ENCODE measurements around the gene FAM227A. TPM values are rescaled to one million over a fixed set of nuclear protein-coding genes. Genes with fewer than 3 reads are reported as not detected.

Gene FAM227A
- polyA plus RNA-seq, 3 donors: not detected

GRCh38 chr22:38612217-38613006 lies 43.8 kb downstream of the FAM227A start:
- Mint-ChIP-seq H3K36me3 (no peaks in the 10 kb centered on the region), H3K4me1 (no peaks in the 10 kb centered on the region), H3K27ac (no peak overlapping the region), H3K27me3 (ENCODE audit: low read depth in 3 of 3) (peaks cover 0 to 7% (median 4%) of the 10 kb centered on the region in 3 donors), H3K9me3 (peaks cover 0 to 1% (median 0%) of the 10 kb centered on the region in 7 donors), H3K4me3 (no peak overlapping the region)
- Histone ChIP-seq H3K4me2 (replicated peaks; ENCODE audit: extremely low read depth, low read length, poor library complexity, severe bottlenecking) (no peak overlapping the region), H3K36me3 (replicated peaks in 1 of 2; ENCODE audit: control insufficient read depth in 1 of 2, insufficient read depth in 2 of 2, low read length in 2 of 2) (no peaks in the 10 kb centered on the region), H3K27me3 (ENCODE audit: control insufficient read depth in 2 of 2, insufficient read depth in 2 of 2, low read length in 2 of 2) (no peaks in the 10 kb centered on the region), H3K79me2 (ENCODE audit: insufficient read depth, low read length) (no peaks in the 10 kb centered on the region), H3K27ac (ENCODE audit: low read depth in 1 of 2, low read length in 2 of 2) (no peak overlapping the region), H3K9ac (ENCODE audit: insufficient read depth, low read length, poor library complexity, severe bottlenecking) (no peak overlapping the region), H4K20me1 (ENCODE audit: insufficient read depth, low read length) (no peaks in the 10 kb centered on the region), H2AFZ (ENCODE audit: insufficient read depth, low read depth, low read length, poor library complexity, severe bottlenecking) (no peak overlapping the region), H3K9me3 (replicated peaks in 1 of 2; ENCODE audit: control insufficient read depth in 1 of 2, insufficient read depth in 1 of 2, low read length in 2 of 2) (no peaks in the 10 kb centered on the region), H3K4me1 (ENCODE audit: control insufficient read depth in 1 of 2, insufficient read depth in 2 of 2, low read length in 2 of 2) (no peaks in the 10 kb centered on the region), H3K4me3 (replicated peaks in 1 of 3; ENCODE audit: low read depth in 2 of 3, low read length in 3 of 3) (no peak overlapping the region)
- no peak for DNase-seq
- TF ChIP-seq CTCF (IDR thresholded peaks at IDR 0.05): no peak
- intact Hi-C loops (cut with micrococcal nuclease): no loop called here
- WGBS (ENCODE audit: insufficient coverage): 96% methylated on average over 3 of the region's 5 CpGs

- no peak overlapping the region for H3K27ac Mint-ChIP-seq
Observed at GRCh38 chr22:38611559-38611958, 44.6 kb downstream of the FAM227A start.

More at GRCh38 chr22:38611559-38611958, 44.6 kb downstream of the FAM227A start:
- Mint-ChIP-seq H3K4me1 (no peaks in the 10 kb centered on the region), H3K27me3 (ENCODE audit: low read depth in 3 of 3) (peaks cover 1 to 7% (median 4%) of the 10 kb centered on the region in 3 donors), H3K4me3 (no peak overlapping the region), H3K36me3 (no peaks in the 10 kb centered on the region), H3K9me3 (peaks cover 0 to 1% (median 0%) of the 10 kb centered on the region in 7 donors)
- Histone ChIP-seq H2AFZ (ENCODE audit: insufficient read depth, low read depth, low read length, poor library complexity, severe bottlenecking) (no peak overlapping the region), H3K4me3 (replicated peaks in 1 of 3; ENCODE audit: low read depth in 2 of 3, low read length in 3 of 3) (no peak overlapping the region), H3K79me2 (ENCODE audit: insufficient read depth, low read length) (no peaks in the 10 kb centered on the region), H3K36me3 (replicated peaks in 1 of 2; ENCODE audit: control insufficient read depth in 1 of 2, insufficient read depth in 2 of 2, low read length in 2 of 2) (no peaks in the 10 kb centered on the region), H3K27me3 (ENCODE audit: control insufficient read depth in 2 of 2, insufficient read depth in 2 of 2, low read length in 2 of 2) (no peaks in the 10 kb centered on the region), H3K9ac (ENCODE audit: insufficient read depth, low read length, poor library complexity, severe bottlenecking) (no peak overlapping the region), H3K27ac (ENCODE audit: low read depth in 1 of 2, low read length in 2 of 2) (no peak overlapping the region), H3K4me1 (ENCODE audit: control insufficient read depth in 1 of 2, insufficient read depth in 2 of 2, low read length in 2 of 2) (no peaks in the 10 kb centered on the region), H4K20me1 (ENCODE audit: insufficient read depth, low read length) (no peaks in the 10 kb centered on the region), H3K4me2 (replicated peaks; ENCODE audit: extremely low read depth, low read length, poor library complexity, severe bottlenecking) (no peak overlapping the region), H3K9me3 (replicated peaks in 1 of 2; ENCODE audit: control insufficient read depth in 1 of 2, insufficient read depth in 1 of 2, low read length in 2 of 2) (no peaks in the 10 kb centered on the region)
- intact Hi-C loops (cut with micrococcal nuclease): no loop called here
- WGBS (ENCODE audit: insufficient coverage): 94% methylated on average over 3 of the region's 5 CpGs
- no peak for DNase-seq
- no peak for TF ChIP-seq CTCF (IDR thresholded peaks at IDR 0.05)

All from CD14-positive monocyte (primary cell).